ENCODE data around the gene NR5A1.

DNA sequence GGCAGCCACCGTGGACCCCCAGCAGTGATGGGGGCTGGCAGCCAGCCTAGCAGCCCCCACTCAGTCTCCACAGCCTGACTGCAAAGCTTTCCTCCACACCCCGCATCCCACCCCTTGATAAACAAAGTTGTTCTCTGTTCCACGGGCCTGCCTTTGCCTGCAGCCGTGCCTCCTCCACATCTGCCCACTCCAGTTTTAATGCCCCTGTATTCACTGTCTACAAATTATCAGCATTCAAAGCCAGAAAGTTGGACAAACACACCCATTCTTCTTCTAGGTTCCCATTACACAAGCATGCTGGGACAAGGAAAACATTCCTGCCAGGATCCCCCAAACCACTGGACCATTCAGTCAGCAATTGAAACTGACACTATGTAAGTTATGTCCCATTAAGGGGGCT, 23.0 kb upstream of the NR5A1 start:
- TF ChIP-seq, protein P1, sequence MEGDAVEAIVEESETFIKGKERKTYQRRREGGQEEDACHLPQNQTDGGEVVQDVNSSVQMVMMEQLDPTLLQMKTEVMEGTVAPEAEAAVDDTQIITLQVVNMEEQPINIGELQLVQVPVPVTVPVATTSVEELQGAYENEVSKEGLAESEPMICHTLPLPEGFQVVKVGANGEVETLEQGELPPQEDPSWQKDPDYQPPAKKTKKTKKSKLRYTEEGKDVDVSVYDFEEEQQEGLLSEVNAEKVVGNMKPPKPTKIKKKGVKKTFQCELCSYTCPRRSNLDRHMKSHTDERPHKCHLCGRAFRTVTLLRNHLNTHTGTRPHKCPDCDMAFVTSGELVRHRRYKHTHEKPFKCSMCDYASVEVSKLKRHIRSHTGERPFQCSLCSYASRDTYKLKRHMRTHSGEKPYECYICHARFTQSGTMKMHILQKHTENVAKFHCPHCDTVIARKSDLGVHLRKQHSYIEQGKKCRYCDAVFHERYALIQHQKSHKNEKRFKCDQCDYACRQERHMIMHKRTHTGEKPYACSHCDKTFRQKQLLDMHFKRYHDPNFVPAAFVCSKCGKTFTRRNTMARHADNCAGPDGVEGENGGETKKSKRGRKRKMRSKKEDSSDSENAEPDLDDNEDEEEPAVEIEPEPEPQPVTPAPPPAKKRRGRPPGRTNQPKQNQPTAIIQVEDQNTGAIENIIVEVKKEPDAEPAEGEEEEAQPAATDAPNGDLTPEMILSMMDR (IDR thresholded peaks at IDR 0.05; ENCODE audit: low read depth, low read length, poor library complexity, severe bottlenecking) = no peak
- no peak for TF ChIP-seq EZH2phosphoT487 (IDR thresholded peaks at IDR 0.05; ENCODE audit: borderline replicate concordance, low read length)

All from DOHH2 (cell line).